SW 1271 (cell line): Measurements from ENCODE around the gene IRS2.
"Not testable (repeated sequence)": the region's sequence is repeated elsewhere in the genome, so short reads cannot be mapped to it uniquely, and the experiment has no call there.

Experiments used
- DNase-seq, 2 experiments: peaks; one replicate each; lab custom pipeline; 2025; lab: John Stamatoyannopoulos, UW

IRS2 gene

DNA sequence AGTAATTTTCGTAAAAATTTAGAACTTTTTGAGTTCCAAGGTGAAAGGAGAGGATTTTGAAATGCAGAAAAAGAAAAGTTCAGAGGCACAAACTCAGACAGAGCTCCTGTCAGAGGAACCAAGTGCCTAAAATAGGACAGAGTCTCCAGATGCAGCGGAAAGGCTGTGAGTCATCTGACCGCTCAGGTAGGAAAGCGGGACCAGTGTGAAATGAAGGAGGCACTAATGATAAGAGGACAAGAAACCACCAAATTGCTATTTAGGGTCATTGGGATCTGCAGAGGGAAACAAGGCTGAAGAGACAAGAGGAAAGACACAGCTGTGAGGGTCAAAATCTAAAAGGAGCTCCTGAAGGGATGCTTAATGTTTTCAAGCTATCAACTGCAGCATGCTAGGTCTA, 34.9 kb downstream of the IRS2 start:
- DNase-seq: no peak

- no peak for DNase-seq
Measured at GRCh38 chr13:109750221-109750775, 36.1 kb downstream of the IRS2 start.

DNA sequence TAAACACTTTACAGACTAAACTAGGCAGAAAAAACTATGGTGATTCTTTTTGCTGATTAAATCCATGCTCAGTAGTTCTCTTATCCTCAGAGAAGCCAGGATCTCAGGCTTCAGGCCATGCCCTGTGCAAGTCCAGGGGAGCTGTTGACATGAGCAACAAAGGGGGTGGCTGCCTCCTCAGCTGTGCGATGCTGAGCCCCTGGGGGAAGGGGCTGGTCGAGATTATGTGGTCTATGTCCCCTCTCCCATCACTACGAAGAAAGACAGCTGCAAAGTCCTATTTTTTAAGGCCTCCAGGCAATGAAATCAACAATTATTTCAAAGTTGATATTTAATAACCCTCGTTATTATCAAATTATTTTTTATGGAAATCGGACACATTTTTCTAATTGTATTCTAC, 37.0 kb downstream of the IRS2 start:
- no peak for DNase-seq

- DNase-seq: no peak
Measured at GRCh38 chr13:109748677-109749076, 37.7 kb downstream of the IRS2 start.

DNA sequence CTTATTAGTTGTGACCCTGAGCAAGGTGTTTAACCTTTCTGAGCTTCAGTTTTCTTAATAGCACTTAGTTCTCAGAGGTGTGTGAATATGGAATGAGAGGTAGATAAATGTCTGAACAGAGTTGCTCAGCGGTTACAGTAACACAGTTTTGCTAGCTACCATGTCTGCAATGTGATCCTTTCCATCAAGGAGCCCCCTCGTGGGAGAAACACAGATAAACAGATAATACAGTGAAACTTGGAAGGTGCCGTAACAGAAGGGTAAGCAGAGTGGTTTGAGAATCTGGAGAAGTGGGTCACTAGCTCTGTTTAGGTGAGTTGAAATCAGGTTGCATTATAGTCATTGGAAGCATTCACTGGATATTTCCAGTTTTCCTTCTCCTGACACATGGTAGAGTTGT, 38.9 kb downstream of the IRS2 start:
- DNase-seq: no peak

DNA sequence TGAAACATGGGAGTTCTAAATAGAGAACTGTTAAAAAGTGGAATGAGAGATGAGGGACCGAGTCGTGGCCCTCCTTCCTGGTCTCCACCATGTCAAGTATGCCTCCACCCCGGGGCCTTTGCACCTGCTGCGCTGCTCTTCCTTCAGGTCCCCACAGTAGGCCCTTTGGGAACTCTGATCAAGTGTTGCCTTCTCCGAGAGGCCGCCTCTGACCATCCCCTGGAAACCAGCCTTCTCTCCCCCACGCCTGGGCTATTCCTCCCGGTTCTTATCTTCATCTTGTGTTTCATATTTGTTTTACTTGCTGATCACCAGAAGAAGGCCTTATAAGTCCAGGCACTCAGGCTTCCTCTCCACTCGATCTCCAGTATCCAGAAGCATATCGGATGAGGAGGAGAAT, 40.0 kb downstream of the IRS2 start:
- DNase-seq: no peak

GRCh38 chr13:109745702-109746101, 40.7 kb downstream of the IRS2 start:
- no peak for DNase-seq

DNA sequence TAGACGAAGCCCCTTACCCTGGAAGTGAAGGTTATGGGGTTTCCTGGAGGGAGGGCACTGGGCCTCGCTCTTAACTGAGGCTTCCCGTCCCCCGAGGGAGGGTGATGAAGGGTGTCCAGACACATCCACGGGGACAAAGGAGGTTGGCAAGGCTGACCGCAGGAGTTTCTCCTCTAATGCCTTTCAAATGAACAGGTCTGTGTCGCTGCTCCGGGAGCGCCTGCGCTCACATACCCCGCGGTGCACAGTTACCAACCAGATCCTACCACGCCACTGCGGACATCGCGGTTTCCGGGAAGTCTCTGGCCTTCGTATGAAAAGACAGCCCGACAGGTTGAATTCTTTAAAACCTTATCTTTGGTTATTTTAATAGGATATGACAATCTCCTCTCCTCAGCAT, 41.3 kb downstream of the IRS2 start:
- DNase-seq: no peak

DNA sequence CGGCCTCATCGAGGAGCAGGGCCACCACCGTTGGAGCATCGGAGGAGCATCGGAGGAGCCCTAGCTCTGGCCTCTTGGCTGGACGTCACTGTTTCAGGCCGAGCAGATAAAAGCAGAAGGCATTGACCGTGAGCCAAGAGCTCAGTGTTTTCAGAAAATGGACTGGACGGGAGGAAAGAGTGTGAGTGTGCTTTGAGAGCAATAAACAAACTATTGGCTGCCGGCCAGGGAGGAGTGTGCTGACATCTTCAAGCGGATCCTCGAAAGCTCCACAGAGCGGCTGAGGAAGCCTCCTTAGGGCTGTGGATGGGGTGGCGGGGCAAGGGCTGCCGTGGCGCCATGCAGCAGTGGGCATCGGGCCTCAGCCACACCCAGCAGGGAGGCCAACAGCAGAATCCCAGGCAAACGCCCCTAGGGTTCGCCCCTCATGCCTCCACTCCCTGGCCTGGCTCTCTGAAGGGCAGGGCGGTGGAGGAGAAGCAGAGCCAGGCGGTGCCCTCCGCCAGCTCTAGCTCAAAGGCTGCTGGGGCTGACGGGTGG, 41.8 kb downstream of the IRS2 start:
- no peak for DNase-seq

- peak in 1 of 2 experiments; percentile 47 for DNase-seq
Measured at GRCh38 chr13:109743706-109744453, 42.5 kb downstream of the IRS2 start.

DNA sequence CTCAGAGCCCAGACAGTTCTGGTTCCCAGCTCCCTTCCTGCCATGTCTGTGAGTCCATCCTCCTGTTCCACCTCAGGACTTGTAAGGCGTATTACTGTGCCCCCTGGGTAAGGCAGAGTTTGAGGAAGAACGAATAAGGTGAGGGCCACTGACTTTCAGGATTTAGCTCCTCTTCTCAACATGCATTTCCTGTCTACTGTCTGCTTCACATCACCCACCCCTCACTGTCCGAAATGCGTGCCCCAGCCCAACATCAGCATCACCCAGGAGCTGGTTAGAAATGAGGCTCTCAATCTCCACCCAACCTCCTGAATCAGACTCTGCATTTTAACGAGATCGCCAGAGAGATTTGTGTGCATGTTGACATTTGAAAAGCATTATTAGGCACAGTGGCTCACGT, 44.4 kb downstream of the IRS2 start:
- DNase-seq: no peak

DNA sequence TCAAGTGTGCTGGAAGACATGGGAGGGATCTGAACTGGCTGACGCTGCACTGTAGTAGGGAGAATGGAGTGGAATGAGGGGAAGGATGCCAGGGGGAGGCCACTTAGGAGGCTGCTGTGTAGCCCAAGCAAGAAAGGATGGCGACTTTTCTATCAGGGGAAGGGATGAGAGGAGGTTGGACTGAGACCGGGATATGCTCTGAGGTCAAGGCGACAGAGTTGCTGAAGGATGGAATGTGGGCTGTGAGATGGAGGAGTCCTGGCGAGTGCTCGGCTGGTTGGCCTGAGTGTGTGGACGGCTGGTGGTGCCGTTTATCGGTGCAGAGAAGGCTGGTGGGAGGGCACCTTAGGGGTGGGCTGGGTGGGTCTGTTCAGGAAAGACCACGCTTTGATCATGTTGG, 45.7 kb downstream of the IRS2 start:
- no peak for DNase-seq

GRCh38 chr13:109740121-109740520, 46.3 kb downstream of the IRS2 start:
- DNase-seq: no peak

- no peak for DNase-seq
Measured at GRCh38 chr13:109738298-109738746, 48.1 kb downstream of the IRS2 start.

GRCh38 chr13:109737606-109738005, 48.8 kb downstream of the IRS2 start:
- DNase-seq: no peak

DNA sequence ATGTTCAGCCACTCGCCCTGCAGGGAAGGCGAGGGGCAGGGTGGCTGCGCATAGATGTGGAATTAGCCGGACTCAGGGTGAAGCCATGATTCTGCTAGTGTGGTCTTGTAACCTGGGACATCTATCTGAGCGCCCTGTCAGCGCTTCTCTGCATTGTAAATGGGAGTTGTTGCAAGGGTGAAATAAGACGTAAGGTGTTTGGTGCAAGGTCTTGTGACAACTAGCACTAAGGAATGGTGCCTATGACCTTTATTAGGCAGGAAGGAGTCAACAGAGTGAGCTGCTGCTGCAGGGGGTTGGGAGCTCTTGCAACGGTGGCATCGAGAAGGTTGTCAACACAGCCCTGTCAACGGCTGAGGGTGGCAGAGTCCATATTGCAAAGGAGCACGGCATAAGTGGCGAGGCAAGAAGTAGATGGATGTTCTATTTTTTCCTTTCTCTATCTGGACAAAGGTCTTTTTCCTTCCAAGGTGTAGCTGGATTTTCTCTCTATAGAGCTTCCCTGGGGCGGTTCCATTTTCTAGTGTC, 49.3 kb downstream of the IRS2 start:
- no peak for DNase-seq

DNA sequence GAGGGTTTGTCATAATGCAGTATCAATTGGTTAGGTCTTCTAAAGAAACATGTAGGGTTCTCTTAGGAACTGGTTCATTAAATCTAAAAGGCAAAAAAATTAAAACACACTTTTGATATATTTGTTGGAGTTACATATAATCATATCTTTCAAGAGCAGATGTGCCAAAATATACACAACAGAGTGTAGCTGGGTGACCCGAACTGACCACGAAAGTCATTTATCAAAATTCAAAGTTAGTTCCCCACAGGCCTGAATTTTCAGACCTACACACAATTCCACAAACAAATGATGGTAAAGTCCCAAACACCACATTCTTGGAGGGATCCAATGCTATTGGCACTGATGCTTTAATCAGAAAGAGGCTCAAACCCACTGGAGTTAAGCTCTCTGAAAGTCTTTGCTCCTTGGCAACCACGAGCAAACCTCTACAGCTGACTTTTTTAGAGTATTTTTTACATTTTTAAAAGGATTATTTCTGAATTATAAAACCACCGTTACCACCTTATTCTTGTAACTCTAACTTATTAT, 50.9 kb downstream of the IRS2 start:
- DNase-seq: no peak

- DNase-seq: no peak
Measured at GRCh38 chr13:109734002-109734785, 52.2 kb downstream of the IRS2 start.

DNA sequence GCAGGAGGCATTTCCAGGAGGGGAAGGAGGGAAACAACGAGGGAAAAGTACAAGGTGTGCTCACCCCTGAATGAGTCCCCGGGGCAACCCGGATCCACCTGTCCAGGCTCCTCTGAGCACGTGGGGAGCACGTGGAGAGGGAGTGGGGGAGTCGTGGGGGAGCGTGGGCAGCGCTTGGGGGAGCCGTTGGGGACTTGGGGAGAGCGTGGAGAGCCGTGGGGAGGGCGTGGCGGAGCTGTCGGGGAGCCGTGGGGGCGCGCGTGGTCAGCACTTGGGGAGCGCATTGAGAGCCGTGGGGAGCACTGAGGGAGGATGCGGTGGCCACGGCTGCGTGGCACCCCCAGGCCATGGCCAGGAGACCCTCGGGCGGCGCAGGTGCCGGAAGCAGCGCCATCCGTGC, 52.8 kb downstream of the IRS2 start:
- DNase-seq: no peak

- DNase-seq: not testable (repeated sequence)
Measured at GRCh38 chr13:109732470-109733170, 53.8 kb downstream of the IRS2 start.

DNA sequence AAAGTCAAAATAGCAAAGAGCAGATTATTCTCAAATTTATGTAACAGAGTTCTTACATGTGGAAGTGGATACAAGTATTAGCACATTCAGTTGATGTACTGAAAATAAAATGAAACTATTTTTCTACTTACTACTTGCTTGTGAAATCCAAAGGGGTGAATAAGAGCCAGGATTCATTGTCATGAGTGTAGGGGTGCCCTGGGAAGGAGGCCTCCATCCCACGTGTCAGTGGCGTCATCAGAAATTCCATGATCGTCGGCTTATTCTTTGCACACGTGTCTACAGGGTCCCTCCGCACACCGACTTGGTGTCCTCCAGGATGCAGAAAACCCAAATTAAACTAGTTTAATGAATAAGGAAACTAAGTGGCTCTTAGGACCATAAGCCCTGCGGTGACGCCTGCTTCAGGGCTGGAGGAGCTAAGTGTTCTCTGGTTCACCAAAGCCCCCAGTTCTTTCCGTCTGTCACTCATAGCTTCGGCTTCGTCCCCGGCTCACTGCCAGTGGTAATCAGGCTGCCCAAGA, 55.5 kb downstream of the IRS2 start:
- DNase-seq: no peak
